Peyer's patch (tissue), 4 donors: ENCODE results near the gene CELA1. TPM values are rescaled to one million over a fixed set of nuclear protein-coding genes. Genes with fewer than 3 reads are reported as not detected.
"Not testable (repeated sequence)": the region's sequence is repeated elsewhere in the genome, so short reads cannot be mapped to it uniquely, and the experiment has no call there.

Source experiments
- DNase-seq, 3 donors: peaks; one replicate each; pipeline ENCODE4 v3.0.0-alpha.2; 2017 to 2019
- H3K27ac ChIP-seq, 4 donors: fragments of 200-600 bp; sonication (generic); one replicate each; pipeline ENCODE4 v1.5.1; 2016 to 2019
- H3K27me3 ChIP-seq, 2 donors: fragments of 200-600 bp; sonication (generic); one replicate each; pipeline ENCODE4 v1.5.1; 2019
- H3K36me3 ChIP-seq, 3 donors: fragments of 200-600 bp; sonication (generic); one replicate each; pipeline ENCODE4 v1.5.1; 2016 to 2019
- H3K4me1 ChIP-seq, 4 donors: fragments of 200-600 bp; sonication (generic); one replicate each; pipeline ENCODE4 v1.5.1; 2016 to 2019
- H3K4me3 ChIP-seq, 4 donors: fragments of 200-600 bp; sonication (generic); 1 replicate in 3 of 4; 2 replicates in 1 of 4; pipeline ENCODE4 v1.5.1; 2016 to 2019; ENCODE audit warnings: mild to moderate bottlenecking in 1 of 4
- H3K9me3 ChIP-seq, 4 donors: fragments of 200-600 bp; sonication (generic); one replicate each; pipeline ENCODE4 v1.5.1; 2016 to 2019; ENCODE audit warnings: mild to moderate bottlenecking in 1 of 4
- POLR2A ChIP-seq, 2 donors: fragments of 450-650 bp; IDR thresholded peaks; one replicate each; pipeline ENCODE4 v1.5.1; 2017; ENCODE audit warnings: antibody characterized with exemption in 2 of 2, mild to moderate bottlenecking in 2 of 2, moderate library complexity in 2 of 2
- total RNA-seq, 4 donors: library from RNA; depleted of rRNA; stranded (reverse); fragments of >200 nt; gene quantifications; one replicate each; pipeline ENCODE4 v1.1.0, GENCODE V29; 2016
- TF ChIP-seq, protein P1 (sequence below), 6 experiments: fragments of 450-650 bp in 4 of 6; fragments of 200-600 bp in 2 of 6; sonication (generic) in 1 of 6; IDR thresholded peaks; one replicate each; pipeline ENCODE4 v1.5.1; 2017 to 2019; ENCODE audit warnings: antibody characterized with exemption in 6 of 6, mild to moderate bottlenecking in 3 of 6, moderate library complexity in 1 of 6

The CELA1 gene
- total RNA-seq, 4 donors from 2014 or later, result not detected

DNA sequence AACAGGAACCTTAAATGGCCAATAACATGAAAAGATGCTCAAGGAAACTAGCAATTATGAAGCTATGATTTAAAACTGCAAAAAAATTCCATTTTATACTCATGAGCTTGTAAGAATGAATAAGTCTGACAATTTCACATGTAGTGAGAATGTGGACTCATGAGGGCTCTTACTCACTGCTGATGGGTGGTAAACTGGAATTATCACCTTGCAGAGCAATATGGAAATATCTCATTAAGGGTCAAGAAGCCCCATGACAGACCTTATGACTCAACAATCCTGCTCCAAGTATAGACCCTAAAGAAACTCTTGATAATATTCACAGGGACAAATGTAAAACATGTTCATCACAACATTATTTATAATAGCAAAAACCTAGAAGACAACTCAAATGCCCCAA, 52.8 kb downstream of the CELA1 start:
- H3K9me3 ChIP-seq, result no peaks in the 10 kb centered on the region
- H3K4me3 ChIP-seq, result no peak overlapping the region
- no peak for DNase-seq
- H3K4me1 ChIP-seq, result no peaks in the 10 kb centered on the region
- H3K27me3 ChIP-seq, result no peaks in the 10 kb centered on the region
- H3K27ac ChIP-seq, result no peak overlapping the region
- H3K36me3 ChIP-seq, result peaks cover 0 to 3% (median 0%) of the 10 kb centered on the region in 3 donors
- TF ChIP-seq POLR2A (IDR thresholded peaks at IDR 0.05), result no peak
- TF ChIP-seq, protein P1, sequence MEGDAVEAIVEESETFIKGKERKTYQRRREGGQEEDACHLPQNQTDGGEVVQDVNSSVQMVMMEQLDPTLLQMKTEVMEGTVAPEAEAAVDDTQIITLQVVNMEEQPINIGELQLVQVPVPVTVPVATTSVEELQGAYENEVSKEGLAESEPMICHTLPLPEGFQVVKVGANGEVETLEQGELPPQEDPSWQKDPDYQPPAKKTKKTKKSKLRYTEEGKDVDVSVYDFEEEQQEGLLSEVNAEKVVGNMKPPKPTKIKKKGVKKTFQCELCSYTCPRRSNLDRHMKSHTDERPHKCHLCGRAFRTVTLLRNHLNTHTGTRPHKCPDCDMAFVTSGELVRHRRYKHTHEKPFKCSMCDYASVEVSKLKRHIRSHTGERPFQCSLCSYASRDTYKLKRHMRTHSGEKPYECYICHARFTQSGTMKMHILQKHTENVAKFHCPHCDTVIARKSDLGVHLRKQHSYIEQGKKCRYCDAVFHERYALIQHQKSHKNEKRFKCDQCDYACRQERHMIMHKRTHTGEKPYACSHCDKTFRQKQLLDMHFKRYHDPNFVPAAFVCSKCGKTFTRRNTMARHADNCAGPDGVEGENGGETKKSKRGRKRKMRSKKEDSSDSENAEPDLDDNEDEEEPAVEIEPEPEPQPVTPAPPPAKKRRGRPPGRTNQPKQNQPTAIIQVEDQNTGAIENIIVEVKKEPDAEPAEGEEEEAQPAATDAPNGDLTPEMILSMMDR (IDR thresholded peaks at IDR 0.05), result no peak

DNA sequence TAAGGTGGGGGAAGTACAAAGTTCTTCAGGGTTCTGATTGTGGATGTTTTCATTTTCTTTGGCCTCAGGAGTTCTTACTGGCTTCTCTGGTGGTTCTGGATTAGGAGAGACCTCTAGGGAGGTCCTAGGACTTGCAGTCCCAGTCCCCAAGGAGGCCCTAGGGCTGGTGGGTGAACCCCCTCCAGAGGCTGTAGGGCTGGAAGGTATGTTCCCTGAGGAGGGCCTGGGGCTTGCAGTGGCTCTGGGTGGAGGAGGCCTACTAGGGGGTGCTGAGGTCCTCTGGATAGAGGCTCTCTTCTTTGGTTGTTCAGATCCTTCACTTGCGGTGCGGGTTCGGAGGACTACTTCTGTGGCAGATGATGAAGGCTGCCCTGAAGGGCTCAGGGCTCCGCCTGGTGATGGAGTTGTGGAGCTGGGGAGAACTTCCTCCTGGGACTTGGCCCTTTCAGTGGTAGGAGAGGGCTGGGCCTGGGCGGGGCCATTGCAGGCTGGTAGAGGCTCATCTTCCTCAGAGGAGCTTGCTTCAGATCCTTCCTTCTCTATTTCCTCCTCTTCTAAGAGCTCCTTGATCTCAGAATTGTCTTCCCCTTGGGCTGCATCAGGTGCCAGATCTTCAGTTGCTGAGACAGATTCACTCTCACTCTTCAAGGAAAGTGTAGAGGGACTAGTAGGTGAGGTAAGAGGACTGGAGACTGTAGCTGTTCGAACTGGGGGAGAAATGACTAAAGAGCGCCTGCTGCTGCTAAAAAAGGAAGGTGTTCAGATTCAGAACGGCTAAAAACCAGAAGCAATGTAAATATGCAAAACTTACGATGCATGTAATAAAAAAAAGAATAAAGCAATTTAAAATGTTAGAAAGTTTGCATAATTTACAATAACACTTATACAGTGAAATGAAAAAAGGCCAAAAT, 54.6 kb downstream of the CELA1 start:
- not testable (repeated sequence) for H3K9me3 ChIP-seq, H3K27me3 ChIP-seq, H3K4me1 ChIP-seq, H3K4me3 ChIP-seq, H3K36me3 ChIP-seq
- DNase-seq, result peak; percentile 44 to 87 (median 86)
- H3K27ac ChIP-seq, result peak overlapping the region in 1 of 4 donors; percentile 38
- TF ChIP-seq, protein P1 (IDR thresholded peaks at IDR 0.05), result peak in 3 of 6 experiments; percentile 14 to 34 (median 25)

DNA sequence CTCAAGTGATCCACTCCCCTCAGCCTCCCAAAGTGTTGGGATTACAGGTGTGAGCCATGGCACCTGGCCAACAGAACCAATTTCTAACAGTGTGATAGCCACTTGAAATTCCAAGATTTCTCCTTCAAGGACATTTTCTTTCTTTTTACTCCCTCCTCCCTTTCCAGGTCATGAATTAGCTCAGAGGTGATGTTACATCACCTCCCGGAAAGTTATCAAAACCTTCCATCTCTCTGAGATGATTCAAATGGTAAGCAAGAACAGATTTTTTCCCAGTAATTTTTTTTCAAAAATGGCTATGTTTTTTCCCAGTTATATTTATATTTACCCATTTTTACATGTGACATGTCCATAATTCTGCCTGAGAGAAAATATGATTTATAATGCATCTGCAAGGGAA, 60.6 kb downstream of the CELA1 start:
- no peaks in the 10 kb centered on the region for H3K4me1 ChIP-seq
- DNase-seq, result no peak
- no peak overlapping the region for H3K27ac ChIP-seq
- H3K36me3 ChIP-seq, result no peaks in the 10 kb centered on the region
- TF ChIP-seq, protein P1 (IDR thresholded peaks at IDR 0.05), result no peak
- TF ChIP-seq POLR2A (IDR thresholded peaks at IDR 0.05), result no peak
- no peak overlapping the region for H3K4me3 ChIP-seq
- no peaks in the 10 kb centered on the region for H3K27me3 ChIP-seq
- no peaks in the 10 kb centered on the region for H3K9me3 ChIP-seq

DNA sequence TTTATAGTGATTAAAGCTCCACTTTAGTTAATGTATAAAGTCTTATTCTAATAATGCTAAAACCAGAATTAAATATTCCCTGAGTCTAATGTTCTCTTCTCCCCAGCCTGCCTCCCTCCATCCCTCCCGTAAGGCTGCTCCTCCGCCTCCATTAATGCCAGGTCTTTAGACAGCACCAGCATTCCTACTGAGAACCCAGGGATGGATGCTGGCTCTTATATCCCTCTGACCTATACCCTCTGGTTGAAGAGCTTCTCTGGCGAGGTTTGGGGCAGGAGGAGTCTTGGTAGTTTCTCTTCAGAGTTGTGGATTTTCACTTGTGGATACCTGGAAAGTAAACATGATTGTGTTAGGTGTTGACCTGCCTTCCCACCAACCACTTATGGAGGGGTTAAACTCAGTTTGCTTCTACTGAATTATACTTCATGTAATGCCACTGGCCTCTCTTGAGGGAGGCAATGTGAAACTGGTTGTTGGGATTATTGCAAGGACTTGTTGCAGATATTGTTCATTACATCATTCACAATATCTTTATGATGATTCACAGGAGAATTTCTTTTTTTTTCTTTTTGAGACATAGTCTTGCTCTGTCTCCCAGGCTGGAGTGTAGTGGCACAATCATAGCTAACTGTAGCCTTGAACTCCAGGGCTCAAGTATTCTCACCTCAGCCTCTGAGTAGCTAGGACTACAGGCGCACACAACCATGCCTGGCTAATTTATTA, 65.1 kb downstream of the CELA1 start:
- no peaks in the 10 kb centered on the region for H3K27me3 ChIP-seq
- H3K4me3 ChIP-seq, result no peak overlapping the region
- H3K4me1 ChIP-seq, result no peaks in the 10 kb centered on the region
- H3K9me3 ChIP-seq, result no peaks in the 10 kb centered on the region
- no peak overlapping the region for H3K27ac ChIP-seq
- H3K36me3 ChIP-seq, result no peaks in the 10 kb centered on the region
- DNase-seq, result no peak
- TF ChIP-seq, protein P1 (IDR thresholded peaks at IDR 0.05), result no peak
- no peak for TF ChIP-seq POLR2A (IDR thresholded peaks at IDR 0.05)

Other genes starting within 250 kb of the CELA1 start
- gene TFCP2, start 173.5 kb downstream of the CELA1 start, total RNA-seq, result 10 to 100 TPM; 14.9 to 35.5 (median 19.4) TPM
- gene POU6F1, start 128.6 kb downstream of the CELA1 start, total RNA-seq, result 10 to 100 TPM in 1 of 4 donors, 1 to 10 TPM in 3; 1.4 to 19.8 (median 6.6) TPM
- 100 to 1,000 TPM; 220 to 372 (median 284) TPM for gene DAZAP2, start 107.9 kb downstream of the CELA1 start, total RNA-seq
- 10 to 100 TPM; 23.1 to 42.9 (median 39.1) TPM for gene SMAGP, start 76.3 kb downstream of the CELA1 start, total RNA-seq
- gene BIN2, start 22.5 kb downstream of the CELA1 start, total RNA-seq, result 10 to 100 TPM in 1 of 4 donors, 1 to 10 TPM in 3; 2.3 to 38.0 (median 5.6) TPM
- gene GALNT6, start 44.7 kb upstream of the CELA1 start, total RNA-seq, result 10 to 100 TPM; 31.4 to 82.0 (median 54.9) TPM
- gene SLC4A8, start 78.2 kb upstream of the CELA1 start, total RNA-seq, result 10 to 100 TPM in 1 of 4 donors, 1 to 10 TPM in 3; 1.9 to 49.5 (median 7.1) TPM
- 1 to 10 TPM in 1 of 4 donors, under 1 TPM in 1, not detected in 2; 0.28 to 4.1 TPM for gene SCN8A, start 244.6 kb upstream of the CELA1 start, total RNA-seq